K562 (cell line): ENCODE data around the gene CYB5D1. TPM values are rescaled to one million over a fixed set of nuclear protein-coding genes. Genes with fewer than 3 reads are reported as not detected.

ENCODE experiments used
- ATAC-seq: fragments of 200-7000 bp; cut with Tn5 transposase; 3 replicates; pipeline ENCODE4 v1.9.1; 2020; ENCODE audit warnings: moderate library complexity
- BruUV-seq: library from RNA; stranded (reverse); fragments of 400-500 nt; replicated peaks from 2 replicates; lab custom pipeline; 2021; lab: Mats Ljungman, UMichigan
- CTCF ChIA-PET: fragments of 300-600 bp; formaldehyde crosslinking; extraction: SDS; loops from one replicate; lab custom pipeline; 2021; ENCODE audit warnings: low intra/inter-chr PET ratio; lab: Yijun Ruan, JAX
- POLR2A ChIA-PET: fragments of 300-600, 350-650 bp; sonication (Branson Sonifier 250); formaldehyde crosslinking; extraction: SDS; loops from one replicate; lab custom pipeline; 2021; ENCODE audit warnings: antibody characterized with exemption, inconsistent platforms; lab: Yijun Ruan, JAX
- DNase-seq, 4 experiments: peaks; one replicate each; pipeline versions ENCODE4 v3.0.0 to v3.0.0-alpha.2; 2011 to 2018; ENCODE audit warnings: low spot score in 3 of 4, mixed read lengths in 3 of 4; ENCODE audit errors: extremely low read depth in 1 of 4
- FAIRE-seq: peaks from 2 replicates; lab custom pipeline; 2011; peaks lifted over from hg19 to GRCh38; lab: Jason Lieb, UNC
- H2AFZ ChIP-seq: 2 replicates; pipeline ENCODE4 v1.6.0; 2011; ENCODE audit warnings: low read depth, low read length, control low read depth, inconsistent platforms
- H3K27ac ChIP-seq: fragments of 200-600 bp; 3 replicates; pipeline ENCODE4 v1.8.0; 2011; ENCODE audit warnings: low read depth, mild to moderate bottlenecking, control low read depth, inconsistent platforms, low read length, moderate library complexity, mixed read lengths; ENCODE audit errors: extremely low read depth
- H3K27me3 ChIP-seq, 2 experiments: fragments of 300-600 bp in 1 of 2; 2 replicates in 1 of 2; 3 replicates in 1 of 2; pipeline versions ENCODE4 v1.6.0 to v1.8.0; 2011; ENCODE audit warnings: inconsistent platforms in 2 of 2, low read length in 2 of 2, mild to moderate bottlenecking in 1 of 2, mixed read lengths in 1 of 2, moderate library complexity in 1 of 2; ENCODE audit not compliant: control insufficient read depth in 2 of 2, insufficient read depth in 2 of 2
- H3K36me3 ChIP-seq: fragments of 300-600 bp; 3 replicates; pipeline ENCODE4 v1.8.0; 2011; ENCODE audit warnings: mild to moderate bottlenecking, low read length, inconsistent platforms; ENCODE audit not compliant: control insufficient read depth, insufficient read depth
- H3K4me1 ChIP-seq, 2 experiments: fragments of 200-600 bp in 1 of 2; replicated peaks in 1 of 2; 2 replicates in 1 of 2; 3 replicates in 1 of 2; pipeline versions ENCODE4 v1.5.1 to v1.8.0; 2011; ENCODE audit warnings: inconsistent platforms in 2 of 2, low read length in 2 of 2, mild to moderate bottlenecking in 1 of 2, mixed read lengths in 1 of 2, moderate library complexity in 1 of 2; ENCODE audit not compliant: control insufficient read depth in 2 of 2, insufficient read depth in 2 of 2
- H3K4me2 ChIP-seq: 2 replicates; pipeline ENCODE4 v1.6.1; 2011; ENCODE audit warnings: low read length, control low read depth, inconsistent platforms, mixed read lengths; ENCODE audit not compliant: insufficient read depth
- H3K4me3 ChIP-seq: fragments of 200-600 bp; sonication (generic), shearing (Covaris generic); 2 replicates; pipeline ENCODE4 v1.5.1; 2016; ENCODE audit warnings: control low read depth, inconsistent platforms
- H3K79me2 ChIP-seq: fragments of 200-600 bp; 3 replicates; pipeline ENCODE4 v1.8.0; 2011; ENCODE audit warnings: low read length, inconsistent platforms; ENCODE audit not compliant: control insufficient read depth, insufficient read depth
- H3K9ac ChIP-seq, 2 experiments: 2 replicates each; pipeline versions ENCODE4 v1.6.0 to v1.6.1; 2011; ENCODE audit warnings: low read depth in 2 of 2, low read length in 2 of 2, control low read depth in 1 of 2, inconsistent platforms in 1 of 2, mild to moderate bottlenecking in 1 of 2, mixed read lengths in 1 of 2; ENCODE audit not compliant: insufficient read depth in 1 of 2
- H3K9me1 ChIP-seq: one replicate; pipeline ENCODE4 v1.6.0; 2011; ENCODE audit warnings: inconsistent platforms, mild to moderate bottlenecking, low read length, moderate library complexity; ENCODE audit not compliant: control insufficient read depth, insufficient read depth
- H3K9me3 ChIP-seq: replicated peaks from 2 replicates; pipeline ENCODE4 v1.5.1; 2011; ENCODE audit warnings: low read depth, low read length, inconsistent platforms; ENCODE audit not compliant: control insufficient read depth, insufficient read depth
- H4K20me1 ChIP-seq: replicated peaks from 2 replicates; pipeline ENCODE4 v1.6.1; 2011; ENCODE audit warnings: low read length, inconsistent platforms, mixed read lengths; ENCODE audit not compliant: control insufficient read depth, insufficient read depth
- ATF2 ChIP-seq: sonication (generic); formaldehyde crosslinking; IDR thresholded peaks from 2 replicates; pipeline ENCODE4 v1.8.1; 2022; ENCODE audit warnings: missing genetic modification reagents
- HDAC6 ChIP-seq: IDR thresholded peaks from 2 replicates; pipeline ENCODE4 v1.6.1; 2012; ENCODE audit warnings: low read depth, mild to moderate bottlenecking, control low read depth, inconsistent platforms, low read length, moderate library complexity
- HOMEZ ChIP-seq: fragments of 250-450 bp; sonication (Bioruptor Pico); IDR thresholded peaks from 2 replicates; pipeline ENCODE4 v1.4.0; 2020; ENCODE audit warnings: mild to moderate bottlenecking, moderate library complexity
- TCF3 ChIP-seq: sonication (generic); formaldehyde crosslinking; IDR thresholded peaks from 2 replicates; pipeline ENCODE4 v1.4.0; 2020; ENCODE audit warnings: mild to moderate bottlenecking, missing genetic modification reagents
- ZBED1 ChIP-seq: IDR thresholded peaks from 2 replicates; pipeline ENCODE4 v1.6.1; 2014
- ZBTB40 ChIP-seq, 2 experiments: fragments of 450-650 bp in 1 of 2; sonication (generic) in 1 of 2; formaldehyde crosslinking in 1 of 2; IDR thresholded peaks; 2 replicates each; pipeline versions ENCODE4 v1.7.1 to v1.9.0; 2016 to 2022; ENCODE audit warnings: inconsistent platforms in 1 of 2, mild to moderate bottlenecking in 1 of 2, missing genetic modification reagents in 1 of 2
- ZBTB7A ChIP-seq: IDR thresholded peaks from 2 replicates; pipeline ENCODE4 v1.6.1; 2011; ENCODE audit warnings: low read depth, mild to moderate bottlenecking, low read length, moderate library complexity, borderline replicate concordance; ENCODE audit not compliant: control insufficient read depth
- WGBS: fragments of 100-300 bp; shearing (Covaris generic); methylation state at CpG from one replicate; pipeline ENCODE4 v1.1.6; 2016; ENCODE audit warnings: low coverage, mixed read lengths; ENCODE audit not compliant: insufficient coverage; ENCODE audit errors: missing lambda C conversion rate; 5-methylcytosine and 5-hydroxymethylcytosine counted together
- in situ Hi-C: fragments of 300-500 bp; cut with MboI; formaldehyde crosslinking; loops from 4 replicates; pipeline ENCODE4 v1.15.0; 2018; ENCODE audit warnings: inconsistent platforms, mixed read lengths
- intact Hi-C: fragments of 100-400 bp; cut with micrococcal nuclease; formaldehyde crosslinking; loops from 2 replicates; pipeline ENCODE4 v1.14.2; 2022
- polyA plus RNA-seq, 8 experiments: library from polyadenylated mRNA; depleted of rRNA in 4 of 8; stranded (reverse) in 5 of 8; unstranded in 3 of 8; fragments of >200 nt; fragmentation: Nextera tagmentation in 2 of 8; fragmentation: Illumina TruSeq in 1 of 8; extraction: Ambion mirVana in 2 of 8; extraction: Trizol in 1 of 8; gene quantifications; 2 replicates each; pipeline versions ENCODE4 v1.2.1 to v1.2.3, GENCODE V29; 2011 to 2014; ENCODE audit warnings: inconsistent platforms in 1 of 8, missing spikeins in 1 of 8
- total RNA-seq, 7 experiments: library from RNA; depleted of rRNA in 6 of 7; stranded (reverse); fragments of >200 nt in 6 of 7; fragmentation: Illumina TruSeq in 2 of 7; extraction: Trizol in 2 of 7; gene quantifications; 2 replicates each; pipeline versions ENCODE4 v1.2.1 to v1.2.3, GENCODE V29; 2011 to 2021; ENCODE audit warnings: low replicate concordance in 1 of 7

The CYB5D1 gene
- total and polyA plus RNA-seq, 9 of the 15 experiments (the other 6 are each of a cell fraction or from before 2014, with no cell fraction given), result 2.4 to 7.9 (median 5.7) TPM

GRCh38 chr17:7856011-7856810 lies 1.6 kb upstream of the CYB5D1 start:
- Histone ChIP-seq H3K9me3 (no peaks in the 10 kb centered on the region), H4K20me1 (no peaks in the 10 kb centered on the region), H3K27me3 (no peaks in the 10 kb centered on the region), H3K9me1 (no peaks in the 10 kb centered on the region), H2AFZ (peak overlapping the region; percentile 78), H3K79me2 (peaks cover 12% of the 10 kb centered on the region), H3K27ac (peak overlapping the region; percentile 94), H3K9ac (peak overlapping the region; percentile 88 to 93), H3K4me3 (peak overlapping the region; percentile 65), H3K4me2 (peak overlapping the region; percentile 83), H3K4me1 (peaks cover 11 to 55% of the 10 kb centered on the region in 2 experiments; a peak in 4 of 5 replicates), H3K36me3 (peaks cover 31% of the 10 kb centered on the region; the same call in 2 of the 3 replicates)
- WGBS, result 6% methylated on average over 14 of the region's 29 CpGs
- no TSS peak for BruUV-seq
- ATAC-seq (no peak; the same call in 2 of the 3 replicates), DNase-seq (peak in 3 of 4 experiments; percentile 19 to 34 (median 20)), FAIRE-seq (no peak)
- CTCF ChIA-PET, result interaction anchor here (0.6 kb wide), 1 partner anchor 91 kb away, joined by 6 read pairs; no protein-coding TSS in a partner anchor
- intact Hi-C loops (loop anchor here (2.0 to 10.0 kb wide), 4 partner anchors 21 to 111 kb away; partner anchors contain the start of gene KDM6B), in situ Hi-C loops (no loop called here)
- POLR2A ChIA-PET, result interaction anchor here (1.0 to 2.3 kb wide), 9 partner anchors 10 to 206 kb away, joined by 3 to 14 read pairs (median 6); no protein-coding TSS in a partner anchor
- TF ChIP-seq HOMEZ (no peak), TCF3 (CRISPR knock-in tag) (0 out of 2 replicates have a peak, but pooled peaks have one; percentile 12), ZBTB40 (IDR thresholded peaks at IDR 0.05) (peak; percentile 88), ZBTB40 (CRISPR knock-in tag; IDR thresholded peaks at IDR 0.05) (peak; percentile 89), ZBED1 (no peak; the same call in 1 of the 2 replicates), HDAC6 (no peak), ZBTB7A (peak; percentile 46; the same call in 1 of the 2 replicates), ATF2 (no peak)
